Peyer's patch (tissue), 4 donors: ENCODE data around the gene EXOC3L2. TPM values are rescaled to one million over a fixed set of nuclear protein-coding genes. Genes with fewer than 3 reads are reported as not detected.

Experiments
- DNase-seq, 3 donors: peaks; one replicate each; pipeline ENCODE4 v3.0.0-alpha.2; 2017 to 2019
- H3K27ac ChIP-seq, 4 donors: fragments of 200-600 bp; sonication (generic); one replicate each; pipeline ENCODE4 v1.5.1; 2016 to 2019
- H3K27me3 ChIP-seq, 2 donors: fragments of 200-600 bp; sonication (generic); one replicate each; pipeline ENCODE4 v1.5.1; 2019
- H3K36me3 ChIP-seq, 3 donors: fragments of 200-600 bp; sonication (generic); one replicate each; pipeline ENCODE4 v1.5.1; 2016 to 2019
- H3K4me1 ChIP-seq, 4 donors: fragments of 200-600 bp; sonication (generic); one replicate each; pipeline ENCODE4 v1.5.1; 2016 to 2019
- H3K4me3 ChIP-seq, 4 donors: fragments of 200-600 bp; sonication (generic); 1 replicate in 3 of 4; 2 replicates in 1 of 4; pipeline ENCODE4 v1.5.1; 2016 to 2019; ENCODE audit warnings: mild to moderate bottlenecking in 1 of 4
- H3K9me3 ChIP-seq, 4 donors: fragments of 200-600 bp; sonication (generic); one replicate each; pipeline ENCODE4 v1.5.1; 2016 to 2019; ENCODE audit warnings: mild to moderate bottlenecking in 1 of 4
- POLR2A ChIP-seq, 2 donors: fragments of 450-650 bp; IDR thresholded peaks; one replicate each; pipeline ENCODE4 v1.5.1; 2017; ENCODE audit warnings: antibody characterized with exemption in 2 of 2, mild to moderate bottlenecking in 2 of 2, moderate library complexity in 2 of 2
- total RNA-seq, 4 donors: library from RNA; depleted of rRNA; stranded (reverse); fragments of >200 nt; gene quantifications; one replicate each; pipeline ENCODE4 v1.1.0, GENCODE V29; 2016
- TF ChIP-seq, protein P1 (sequence below), 6 experiments: fragments of 450-650 bp in 4 of 6; fragments of 200-600 bp in 2 of 6; sonication (generic) in 1 of 6; IDR thresholded peaks; one replicate each; pipeline ENCODE4 v1.5.1; 2017 to 2019; ENCODE audit warnings: antibody characterized with exemption in 6 of 6, mild to moderate bottlenecking in 3 of 6, moderate library complexity in 1 of 6

EXOC3L2 gene
- total RNA-seq, 4 donors from 2014 or later, result 1.5 to 8.3 (median 1.5) TPM

DNA sequence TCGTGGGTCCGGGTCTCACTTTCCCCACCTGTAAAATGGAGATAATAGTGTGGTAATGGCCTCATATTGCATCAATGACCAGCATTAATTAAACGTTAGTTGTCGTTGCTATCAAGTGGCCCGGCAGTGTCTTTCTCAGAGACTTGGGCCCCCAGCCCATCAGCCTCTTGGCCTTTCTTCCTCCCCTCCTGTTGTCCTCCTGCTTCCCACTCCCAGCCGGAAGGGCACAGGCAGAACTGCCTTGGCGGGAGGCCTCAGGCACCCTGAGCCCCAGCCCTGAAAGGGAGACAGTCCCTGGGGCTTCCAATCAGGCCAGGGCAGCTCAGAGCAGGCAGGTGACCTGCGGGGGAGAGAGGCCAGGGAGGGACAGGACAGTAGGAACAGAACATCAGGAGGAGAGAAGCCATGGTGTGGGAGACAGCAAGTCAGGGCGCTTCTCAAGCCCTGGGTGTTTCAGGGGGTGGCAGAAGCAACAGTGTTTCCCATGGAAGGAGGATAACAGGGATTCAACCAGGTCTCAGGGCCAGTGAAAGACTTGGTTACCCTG lies 10.5 kb upstream of the EXOC3L2 start:
- Histone ChIP-seq H3K36me3 (peaks cover 0 to 3% (median 0%) of the 10 kb centered on the region in 3 donors), H3K4me3 (no peak overlapping the region), H3K9me3 (no peaks in the 10 kb centered on the region), H3K4me1 (peaks cover 0 to 30% (median 11%) of the 10 kb centered on the region in 4 donors), H3K27me3 (no peaks in the 10 kb centered on the region), H3K27ac (no peak overlapping the region)
- no peak for DNase-seq
- TF ChIP-seq, protein P1, sequence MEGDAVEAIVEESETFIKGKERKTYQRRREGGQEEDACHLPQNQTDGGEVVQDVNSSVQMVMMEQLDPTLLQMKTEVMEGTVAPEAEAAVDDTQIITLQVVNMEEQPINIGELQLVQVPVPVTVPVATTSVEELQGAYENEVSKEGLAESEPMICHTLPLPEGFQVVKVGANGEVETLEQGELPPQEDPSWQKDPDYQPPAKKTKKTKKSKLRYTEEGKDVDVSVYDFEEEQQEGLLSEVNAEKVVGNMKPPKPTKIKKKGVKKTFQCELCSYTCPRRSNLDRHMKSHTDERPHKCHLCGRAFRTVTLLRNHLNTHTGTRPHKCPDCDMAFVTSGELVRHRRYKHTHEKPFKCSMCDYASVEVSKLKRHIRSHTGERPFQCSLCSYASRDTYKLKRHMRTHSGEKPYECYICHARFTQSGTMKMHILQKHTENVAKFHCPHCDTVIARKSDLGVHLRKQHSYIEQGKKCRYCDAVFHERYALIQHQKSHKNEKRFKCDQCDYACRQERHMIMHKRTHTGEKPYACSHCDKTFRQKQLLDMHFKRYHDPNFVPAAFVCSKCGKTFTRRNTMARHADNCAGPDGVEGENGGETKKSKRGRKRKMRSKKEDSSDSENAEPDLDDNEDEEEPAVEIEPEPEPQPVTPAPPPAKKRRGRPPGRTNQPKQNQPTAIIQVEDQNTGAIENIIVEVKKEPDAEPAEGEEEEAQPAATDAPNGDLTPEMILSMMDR (IDR thresholded peaks at IDR 0.05), result no peak
- no peak for TF ChIP-seq POLR2A (IDR thresholded peaks at IDR 0.05)

GRCh38 chr19:45254044-45254531 lies 8.9 kb upstream of the EXOC3L2 start:
- TF ChIP-seq, protein P1 (IDR thresholded peaks at IDR 0.05), result no peak
- no peak for TF ChIP-seq POLR2A (IDR thresholded peaks at IDR 0.05)
- DNase-seq, result no peak
- Histone ChIP-seq H3K36me3 (peaks cover 0 to 3% (median 0%) of the 10 kb centered on the region in 3 donors), H3K9me3 (no peaks in the 10 kb centered on the region), H3K4me3 (no peak overlapping the region), H3K27me3 (no peaks in the 10 kb centered on the region), H3K4me1 (peaks cover 0 to 36% (median 13%) of the 10 kb centered on the region in 4 donors), H3K27ac (no peak overlapping the region)

DNA sequence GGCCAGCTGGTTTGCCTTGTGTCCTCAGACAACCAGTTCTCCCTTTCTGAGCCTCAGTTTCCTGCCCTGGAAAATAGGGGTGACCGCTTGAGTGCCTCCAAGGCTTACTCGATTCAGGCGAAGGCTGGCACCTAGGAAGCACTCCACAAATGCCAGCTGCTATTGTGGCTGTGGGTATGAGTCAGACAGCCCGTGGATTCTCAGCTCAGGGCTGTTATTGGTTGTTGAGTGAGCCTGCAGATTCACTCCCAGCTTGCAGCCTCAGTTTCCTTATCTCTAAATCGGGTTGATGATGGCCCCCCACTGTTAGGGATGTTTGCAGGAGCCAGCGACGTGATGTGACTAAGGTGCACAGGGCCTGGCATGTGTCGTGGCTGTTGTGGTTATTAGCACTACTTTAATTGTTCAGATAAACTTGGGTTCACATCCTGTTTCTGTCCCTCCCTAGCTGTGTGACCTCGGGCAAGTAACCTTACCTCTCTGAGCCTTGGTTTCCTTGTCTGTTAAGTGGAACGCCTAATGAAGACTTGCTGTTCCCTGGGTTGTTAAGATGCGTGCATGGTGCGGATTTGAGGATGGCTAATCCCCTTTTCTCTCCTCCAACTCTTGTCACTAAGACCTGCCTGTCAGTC lies 8.3 kb upstream of the EXOC3L2 start:
- DNase-seq, result no peak
- Histone ChIP-seq H3K4me3 (no peak overlapping the region), H3K4me1 (peaks cover 0 to 36% (median 13%) of the 10 kb centered on the region in 4 donors), H3K27ac (no peak overlapping the region), H3K27me3 (no peaks in the 10 kb centered on the region), H3K36me3 (no peaks in the 10 kb centered on the region), H3K9me3 (no peaks in the 10 kb centered on the region)
- TF ChIP-seq, protein P1 (IDR thresholded peaks at IDR 0.05), result no peak
- no peak for TF ChIP-seq POLR2A (IDR thresholded peaks at IDR 0.05)

DNA sequence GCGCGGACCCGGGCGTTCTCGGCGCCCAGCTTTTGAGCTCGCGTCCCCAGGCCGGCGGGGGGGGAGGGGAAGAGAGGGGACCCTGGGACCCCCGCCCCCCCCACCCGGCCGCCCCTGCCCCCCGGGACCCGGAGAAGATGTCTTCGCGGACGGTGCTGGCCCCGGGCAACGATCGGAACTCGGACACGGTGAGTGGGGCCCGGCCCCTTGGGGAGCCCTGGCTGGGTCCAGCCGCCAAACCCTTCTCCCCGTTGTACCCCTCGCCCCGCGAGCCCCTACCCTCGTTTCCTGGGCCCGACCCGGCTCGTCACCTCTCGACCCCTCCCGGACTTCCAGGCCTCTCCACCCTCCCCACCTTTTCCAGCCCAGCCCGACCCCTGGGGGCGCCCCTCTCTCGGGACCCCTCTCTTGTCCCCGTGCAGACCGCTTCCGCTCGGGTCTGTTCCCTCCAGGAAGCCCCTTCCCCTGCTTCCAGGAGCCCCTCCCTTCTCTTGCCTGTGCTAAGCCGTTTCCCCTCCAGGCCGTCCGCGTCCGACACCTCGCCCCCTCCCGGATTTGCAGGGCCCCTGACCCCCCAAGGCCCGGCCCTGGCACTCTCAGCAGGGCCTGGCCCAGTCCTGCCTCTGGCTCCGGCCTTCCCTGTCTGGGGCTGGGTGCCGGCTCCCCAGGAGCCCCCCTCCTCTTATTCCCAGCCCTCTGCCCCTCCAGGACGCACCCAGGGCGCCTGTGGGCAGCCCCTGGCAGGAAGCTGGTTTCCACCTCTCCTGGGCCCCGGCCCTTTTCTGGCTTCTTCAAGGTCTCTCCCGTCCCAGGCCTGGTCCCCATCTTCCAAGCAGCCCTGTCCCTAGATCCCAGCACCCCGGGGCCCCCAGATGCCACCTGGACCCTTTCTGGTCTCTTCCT lies 6.5 kb upstream of the EXOC3L2 start:
- DNase-seq, result no peak
- H3K4me3 ChIP-seq, result peak overlapping the region; percentile 81 to 100 (median 91)
- H3K9me3 ChIP-seq, result no peaks in the 10 kb centered on the region
- peaks cover 0 to 36% (median 13%) of the 10 kb centered on the region in 4 donors for H3K4me1 ChIP-seq
- no peaks in the 10 kb centered on the region for H3K36me3 ChIP-seq
- peak overlapping the region; percentile 66 to 78 (median 73) for H3K27ac ChIP-seq
- TF ChIP-seq, protein P1 (IDR thresholded peaks at IDR 0.05), result no peak
- no peak for TF ChIP-seq POLR2A (IDR thresholded peaks at IDR 0.05)
- no peaks in the 10 kb centered on the region for H3K27me3 ChIP-seq

- Histone ChIP-seq H3K4me1 (peaks cover 0 to 36% (median 13%) of the 10 kb centered on the region in 4 donors), H3K27ac (peak within 1 kb of the TSS; percentile 66 to 78 (median 73)), H3K4me3 (peak within 1 kb of the TSS; percentile 81 to 100 (median 91)), H3K9me3 (no peaks in the 10 kb centered on the region), H3K27me3 (no peaks in the 10 kb centered on the region), H3K36me3 (no peaks in the 10 kb centered on the region)
- DNase-seq, result peak; percentile 42 to 76 (median 63)
- TF ChIP-seq, protein P1 (IDR thresholded peaks at IDR 0.05), result no peak
- no peak for TF ChIP-seq POLR2A (IDR thresholded peaks at IDR 0.05)
These were observed 5.7 kb upstream of the EXOC3L2 start, which contains the start of gene MARK4 for GRCh38 chr19:45250832-45251451. TSS of gene MARK4 (plus strand) at chr19:45251271. CDS start at chr19:45251589, 318 bp downstream.
